Neural crest cell (in vitro differentiated cells): Measurements from ENCODE around the gene SLC35E3. TPM values are rescaled to one million over a fixed set of nuclear protein-coding genes. Genes with fewer than 3 reads are reported as not detected.

Experiments
- DNase-seq: peaks from one replicate; pipeline ENCODE4 v3.0.0; 2021; ENCODE audit warnings: low read depth, mixed read lengths, low spot score
- H3K27ac Mint-ChIP-seq: one replicate; pipeline ENCODE4 v1.8.0; 2021; ENCODE audit warnings: mild to moderate bottlenecking, mixed read lengths; ENCODE audit not compliant: unreplicated experiment
- H3K27me3 Mint-ChIP-seq: 2 replicates; pipeline ENCODE4 v1.8.0; 2021; ENCODE audit warnings: low read depth, mild to moderate bottlenecking, mixed read lengths
- H3K36me3 Mint-ChIP-seq: 2 replicates; pipeline ENCODE4 v1.8.0; 2021; ENCODE audit warnings: low read depth, mild to moderate bottlenecking, mixed read lengths
- H3K4me1 Mint-ChIP-seq: 2 replicates; pipeline ENCODE4 v1.8.0; 2021; ENCODE audit warnings: mixed read lengths
- H3K4me3 Mint-ChIP-seq: one replicate; pipeline ENCODE4 v1.8.0; 2021; ENCODE audit warnings: mild to moderate bottlenecking, mixed read lengths
- H3K9me3 Mint-ChIP-seq: 2 replicates; pipeline ENCODE4 v1.8.0; 2021; ENCODE audit warnings: mixed read lengths
- total RNA-seq: library from RNA; stranded (reverse); gene quantifications from 2 replicates; pipeline ENCODE4 v1.2.1, GENCODE V29; 2021
- TF ChIP-seq, protein P1 (sequence below): fragments of 200-600 bp; sonication (generic); conservative IDR thresholded peaks from 2 replicates; pipeline ENCODE4 v1.5.0; 2021; ENCODE audit warnings: antibody characterized with exemption, mild to moderate bottlenecking

SLC35E3 gene
- total RNA-seq, 1 donor from 2014 or later, result 15.1 TPM

DNA sequence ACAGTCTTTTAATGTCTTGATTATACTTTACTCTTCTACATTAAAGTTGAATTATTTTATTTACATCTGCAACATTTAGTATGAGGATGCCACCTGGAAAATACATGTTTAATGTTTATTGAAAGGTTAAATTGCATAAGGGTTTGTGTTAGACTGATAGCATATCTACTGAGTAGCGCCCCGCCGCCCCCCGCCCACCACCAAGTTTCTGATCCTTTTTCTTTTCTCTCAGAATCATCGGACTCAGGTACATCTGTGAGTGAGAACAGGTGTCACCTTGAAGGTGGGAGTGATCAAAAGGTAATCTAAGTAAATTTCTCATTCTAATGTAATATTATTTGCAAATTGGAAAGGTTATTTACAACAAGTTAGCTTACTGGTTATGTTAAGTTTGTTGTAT, 78.2 kb downstream of the SLC35E3 start:
- Mint-ChIP-seq H3K36me3 (peaks cover 15% of the 10 kb centered on the region), H3K9me3 (no peaks in the 10 kb centered on the region), H3K4me1 (no peaks in the 10 kb centered on the region), H3K27ac (no peak overlapping the region), H3K4me3 (no peak overlapping the region), H3K27me3 (no peaks in the 10 kb centered on the region)
- TF ChIP-seq, protein P1, sequence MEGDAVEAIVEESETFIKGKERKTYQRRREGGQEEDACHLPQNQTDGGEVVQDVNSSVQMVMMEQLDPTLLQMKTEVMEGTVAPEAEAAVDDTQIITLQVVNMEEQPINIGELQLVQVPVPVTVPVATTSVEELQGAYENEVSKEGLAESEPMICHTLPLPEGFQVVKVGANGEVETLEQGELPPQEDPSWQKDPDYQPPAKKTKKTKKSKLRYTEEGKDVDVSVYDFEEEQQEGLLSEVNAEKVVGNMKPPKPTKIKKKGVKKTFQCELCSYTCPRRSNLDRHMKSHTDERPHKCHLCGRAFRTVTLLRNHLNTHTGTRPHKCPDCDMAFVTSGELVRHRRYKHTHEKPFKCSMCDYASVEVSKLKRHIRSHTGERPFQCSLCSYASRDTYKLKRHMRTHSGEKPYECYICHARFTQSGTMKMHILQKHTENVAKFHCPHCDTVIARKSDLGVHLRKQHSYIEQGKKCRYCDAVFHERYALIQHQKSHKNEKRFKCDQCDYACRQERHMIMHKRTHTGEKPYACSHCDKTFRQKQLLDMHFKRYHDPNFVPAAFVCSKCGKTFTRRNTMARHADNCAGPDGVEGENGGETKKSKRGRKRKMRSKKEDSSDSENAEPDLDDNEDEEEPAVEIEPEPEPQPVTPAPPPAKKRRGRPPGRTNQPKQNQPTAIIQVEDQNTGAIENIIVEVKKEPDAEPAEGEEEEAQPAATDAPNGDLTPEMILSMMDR, result no peak
- DNase-seq, result no peak

GRCh38 chr12:68824597-68825250, 78.7 kb downstream of the SLC35E3 start:
- H3K36me3 Mint-ChIP-seq, result peaks cover 13% of the 10 kb centered on the region
- H3K9me3 Mint-ChIP-seq, result no peaks in the 10 kb centered on the region
- no peak for DNase-seq
- H3K27me3 Mint-ChIP-seq, result no peaks in the 10 kb centered on the region
- TF ChIP-seq, protein P1, result no peak
- H3K27ac Mint-ChIP-seq, result no peak overlapping the region
- no peaks in the 10 kb centered on the region for H3K4me1 Mint-ChIP-seq
- no peak overlapping the region for H3K4me3 Mint-ChIP-seq

DNA sequence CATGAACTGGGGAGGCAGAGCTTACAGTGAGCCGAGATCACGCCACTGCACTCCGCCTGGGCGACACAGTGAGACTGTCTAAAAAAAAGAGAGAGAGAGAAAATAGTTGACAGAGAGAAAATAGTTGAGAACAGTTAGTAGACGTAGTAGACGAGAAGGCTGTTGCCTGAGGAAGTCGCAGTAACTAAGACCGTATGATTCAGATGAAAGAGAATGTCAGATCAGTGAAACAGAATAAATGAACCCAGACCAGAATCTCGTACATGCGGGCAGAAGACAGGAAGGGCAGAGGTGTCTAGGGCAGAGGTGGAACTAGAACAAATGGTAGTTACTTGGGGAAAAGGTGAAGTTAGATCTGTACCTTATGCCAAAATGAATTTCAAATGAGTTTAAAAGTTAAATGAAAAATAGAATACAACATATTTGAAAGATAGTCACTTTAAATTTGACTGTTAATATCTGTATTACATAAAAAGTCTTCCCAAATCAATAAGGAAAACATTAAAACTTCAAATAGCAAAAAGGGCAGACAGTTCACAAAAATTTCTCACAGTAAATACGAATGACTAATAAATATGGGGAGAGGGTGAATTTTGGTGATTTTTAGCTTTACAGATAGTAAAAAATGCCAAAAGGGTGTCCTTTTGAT, 79.7 kb downstream of the SLC35E3 start:
- DNase-seq, result no peak
- Mint-ChIP-seq H3K27ac (no peak overlapping the region), H3K4me1 (peaks cover 4% of the 10 kb centered on the region), H3K4me3 (no peak overlapping the region), H3K27me3 (no peaks in the 10 kb centered on the region), H3K9me3 (no peaks in the 10 kb centered on the region), H3K36me3 (peaks cover 13% of the 10 kb centered on the region)
- TF ChIP-seq, protein P1, result no peak

GRCh38 chr12:68827895-68828671, 82.1 kb downstream of the SLC35E3 start:
- no peak for DNase-seq
- no peak overlapping the region for H3K27ac Mint-ChIP-seq
- TF ChIP-seq, protein P1, result no peak
- no peaks in the 10 kb centered on the region for H3K9me3 Mint-ChIP-seq
- H3K4me1 Mint-ChIP-seq, result peaks cover 4% of the 10 kb centered on the region
- no peaks in the 10 kb centered on the region for H3K27me3 Mint-ChIP-seq
- peaks cover 17% of the 10 kb centered on the region for H3K36me3 Mint-ChIP-seq
- no peak overlapping the region for H3K4me3 Mint-ChIP-seq

- Mint-ChIP-seq H3K4me3 (no peak overlapping the region), H3K9me3 (no peaks in the 10 kb centered on the region), H3K36me3 (peaks cover 16% of the 10 kb centered on the region), H3K4me1 (peaks cover 4% of the 10 kb centered on the region), H3K27me3 (no peaks in the 10 kb centered on the region), H3K27ac (no peak overlapping the region)
- TF ChIP-seq, protein P1, result no peak
- no peak for DNase-seq
Observed at GRCh38 chr12:68828672-68829068, 82.7 kb downstream of the SLC35E3 start.

Other genes with a start within 250 kb of the SLC35E3 start
- gene RAP1B, start 135.3 kb upstream of the SLC35E3 start, total RNA-seq, result 83.6 and 90.4 TPM in 2 replicates
- 128 and 136 TPM in 2 replicates for gene NUP107, start 59.2 kb upstream of the SLC35E3 start, total RNA-seq
- gene MDM2, start 62.0 kb downstream of the SLC35E3 start, total RNA-seq, result 123 TPM in 2 replicates
- not detected in 2 replicates for gene CPM, start 187.0 kb downstream of the SLC35E3 start, total RNA-seq